ENCODE measurements around the gene GPLD1.

GPLD1 gene

DNA sequence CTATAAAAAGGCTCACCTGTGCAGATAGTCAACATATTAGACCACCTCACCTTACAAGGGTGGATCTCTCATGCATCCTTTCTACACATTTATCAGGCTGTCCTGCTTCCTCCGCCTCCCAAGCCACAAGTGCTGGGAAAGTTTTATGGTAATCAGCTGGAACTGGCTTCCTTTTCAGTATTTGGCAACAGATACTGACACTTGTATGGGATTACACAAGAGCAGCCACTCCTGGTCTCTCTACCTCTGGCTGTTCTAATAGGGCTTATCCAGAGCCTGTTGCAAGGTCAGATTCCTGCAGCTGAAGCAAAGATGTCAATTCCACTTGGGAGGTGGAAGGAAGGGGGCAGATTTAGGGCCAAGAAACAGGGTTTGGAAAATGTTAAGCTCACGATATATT lies 503 bp upstream of the GPLD1 start:
- H3K9me3 Mint-ChIP-seq: no peaks in the 10 kb centered on the region
- H3K36me3 Mint-ChIP-seq (ENCODE audit: low read depth): no peaks in the 10 kb centered on the region
- TF ChIP-seq, protein P1, sequence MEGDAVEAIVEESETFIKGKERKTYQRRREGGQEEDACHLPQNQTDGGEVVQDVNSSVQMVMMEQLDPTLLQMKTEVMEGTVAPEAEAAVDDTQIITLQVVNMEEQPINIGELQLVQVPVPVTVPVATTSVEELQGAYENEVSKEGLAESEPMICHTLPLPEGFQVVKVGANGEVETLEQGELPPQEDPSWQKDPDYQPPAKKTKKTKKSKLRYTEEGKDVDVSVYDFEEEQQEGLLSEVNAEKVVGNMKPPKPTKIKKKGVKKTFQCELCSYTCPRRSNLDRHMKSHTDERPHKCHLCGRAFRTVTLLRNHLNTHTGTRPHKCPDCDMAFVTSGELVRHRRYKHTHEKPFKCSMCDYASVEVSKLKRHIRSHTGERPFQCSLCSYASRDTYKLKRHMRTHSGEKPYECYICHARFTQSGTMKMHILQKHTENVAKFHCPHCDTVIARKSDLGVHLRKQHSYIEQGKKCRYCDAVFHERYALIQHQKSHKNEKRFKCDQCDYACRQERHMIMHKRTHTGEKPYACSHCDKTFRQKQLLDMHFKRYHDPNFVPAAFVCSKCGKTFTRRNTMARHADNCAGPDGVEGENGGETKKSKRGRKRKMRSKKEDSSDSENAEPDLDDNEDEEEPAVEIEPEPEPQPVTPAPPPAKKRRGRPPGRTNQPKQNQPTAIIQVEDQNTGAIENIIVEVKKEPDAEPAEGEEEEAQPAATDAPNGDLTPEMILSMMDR (IDR thresholded peaks at IDR 0.05; ENCODE audit: unreplicated experiment in 3 of 3): no peak
- peak overlapping the region in 1 of 3 experiments; percentile 33 for H3K4me3 Mint-ChIP-seq
- peaks cover 27% of the 10 kb centered on the region for H3K4me1 Mint-ChIP-seq
- peaks cover 4% of the 10 kb centered on the region for H3K27me3 Mint-ChIP-seq (ENCODE audit: low read depth)
- H3K27ac Mint-ChIP-seq: no peak overlapping the region

DNA sequence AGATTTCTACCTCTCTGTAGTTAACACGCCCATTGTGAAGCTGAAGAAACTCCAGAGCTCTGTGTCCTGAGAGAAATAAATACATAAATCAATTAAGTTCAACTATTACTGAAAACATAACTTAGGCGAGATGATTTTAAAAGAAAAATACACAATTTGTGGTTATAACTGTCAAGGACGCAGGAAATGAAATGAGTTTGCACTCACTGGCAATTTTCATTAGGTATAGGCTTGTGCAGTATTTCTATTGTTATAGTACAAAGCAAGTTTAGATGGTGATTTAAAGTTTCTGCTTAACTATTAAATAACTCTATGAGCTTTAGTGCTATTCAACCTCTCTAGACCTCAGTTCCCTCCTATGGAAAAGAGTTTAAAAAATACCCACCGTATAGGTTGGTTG lies 3.3 kb downstream of the GPLD1 start:
- Mint-ChIP-seq H3K27me3 (ENCODE audit: low read depth) (no peaks in the 10 kb centered on the region), H3K4me3 (no peak overlapping the region)

DNA sequence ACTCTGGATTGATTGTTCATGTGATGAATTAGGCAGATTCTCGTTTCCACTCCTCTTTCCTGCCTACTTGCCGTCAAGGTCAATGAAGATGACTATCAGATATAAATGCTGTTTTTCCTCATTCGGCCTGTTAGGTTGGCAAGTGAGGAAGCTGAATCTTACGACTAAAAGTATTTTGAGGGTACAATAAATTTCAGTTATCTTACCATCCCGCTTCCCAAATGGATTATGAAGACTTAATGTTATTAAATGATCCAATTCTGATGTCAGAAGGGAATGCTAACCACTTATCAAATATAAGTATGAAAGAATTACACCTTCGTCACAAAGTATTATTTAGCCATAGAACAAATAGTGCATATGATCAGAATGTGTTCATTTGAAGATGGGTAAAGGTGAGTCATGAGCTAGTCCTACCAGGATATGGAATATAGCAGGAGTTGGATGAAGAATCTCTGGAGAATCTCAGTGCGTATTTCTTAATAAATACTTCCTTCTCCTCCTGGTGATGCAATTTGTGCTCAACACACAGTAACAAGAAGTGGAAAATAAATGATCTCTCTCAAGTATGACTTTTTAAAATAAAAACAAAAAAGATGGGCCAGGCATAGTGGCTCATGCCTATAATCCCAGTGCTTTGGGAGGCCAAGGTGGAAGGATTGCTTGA lies 4.6 kb downstream of the GPLD1 start:
- Mint-ChIP-seq H3K4me3 (no peak overlapping the region), H3K27ac (no peak overlapping the region), H3K36me3 (ENCODE audit: low read depth) (peaks cover 3% of the 10 kb centered on the region), H3K9me3 (no peaks in the 10 kb centered on the region), H3K27me3 (ENCODE audit: low read depth) (no peaks in the 10 kb centered on the region), H3K4me1 (peaks cover 8% of the 10 kb centered on the region)
- TF ChIP-seq, protein P1 (IDR thresholded peaks at IDR 0.05; ENCODE audit: unreplicated experiment in 3 of 3): no peak

More for the DNA sequence above, 3.3 kb downstream of the GPLD1 start:
- no peaks in the 10 kb centered on the region for H3K36me3 Mint-ChIP-seq (ENCODE audit: low read depth)
- TF ChIP-seq, protein P1 (IDR thresholded peaks at IDR 0.05; ENCODE audit: unreplicated experiment in 3 of 3): no peak
- H3K27ac Mint-ChIP-seq: no peak overlapping the region
- H3K4me1 Mint-ChIP-seq: peaks cover 16% of the 10 kb centered on the region
- no peaks in the 10 kb centered on the region for H3K9me3 Mint-ChIP-seq

DNA sequence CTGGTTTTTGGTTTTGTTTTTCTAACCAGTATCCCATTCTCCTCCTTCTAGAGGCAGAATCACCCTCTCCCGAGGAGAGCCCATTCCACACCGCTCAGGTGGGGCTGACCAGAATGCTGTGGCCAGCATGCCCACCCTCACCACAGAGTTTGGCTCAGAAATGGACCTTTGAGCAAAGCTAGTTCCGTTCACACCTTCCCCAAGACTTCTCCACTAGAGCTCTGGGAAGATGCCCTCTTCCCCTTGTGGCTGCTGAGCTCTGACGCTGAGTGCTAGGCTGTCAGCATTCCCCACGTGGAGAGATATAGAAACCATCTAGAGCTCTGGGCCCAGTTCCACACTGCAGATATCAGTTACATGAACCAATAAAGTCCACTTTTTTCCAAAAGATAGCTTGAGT lies 7.9 kb downstream of the GPLD1 start:
- Mint-ChIP-seq H3K27ac (no peak overlapping the region), H3K4me3 (no peak overlapping the region), H3K9me3 (peaks cover 6% of the 10 kb centered on the region), H3K36me3 (ENCODE audit: low read depth) (peaks cover 8% of the 10 kb centered on the region), H3K27me3 (ENCODE audit: low read depth) (no peaks in the 10 kb centered on the region), H3K4me1 (no peaks in the 10 kb centered on the region)
- TF ChIP-seq, protein P1 (IDR thresholded peaks at IDR 0.05; ENCODE audit: unreplicated experiment in 3 of 3): no peak

DNA sequence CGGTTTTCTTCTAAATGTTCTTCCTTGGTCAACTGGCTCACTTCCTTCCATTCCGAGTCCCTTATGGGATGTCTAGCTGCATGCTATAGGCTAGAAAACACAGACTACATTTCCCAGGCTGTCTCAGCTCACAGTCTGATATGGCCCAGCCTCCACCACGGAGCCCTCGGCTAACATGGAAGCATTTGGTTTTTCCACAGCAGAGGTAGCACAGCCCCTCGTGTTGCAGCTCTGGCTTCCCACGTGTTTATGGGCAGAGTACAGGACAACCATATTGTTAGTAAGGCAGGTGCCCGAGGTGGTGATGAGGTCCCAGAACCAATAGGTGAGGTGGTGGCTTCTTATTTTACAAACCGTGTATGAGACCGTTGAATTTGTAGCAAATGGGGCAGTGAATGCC lies 8.7 kb downstream of the GPLD1 start:
- H3K36me3 Mint-ChIP-seq (ENCODE audit: low read depth): peaks cover 8% of the 10 kb centered on the region
- no peaks in the 10 kb centered on the region for H3K27me3 Mint-ChIP-seq (ENCODE audit: low read depth)
- peaks cover 6% of the 10 kb centered on the region for H3K9me3 Mint-ChIP-seq
- H3K27ac Mint-ChIP-seq: no peak overlapping the region
- TF ChIP-seq, protein P1 (IDR thresholded peaks at IDR 0.05; ENCODE audit: unreplicated experiment in 3 of 3): no peak
- H3K4me1 Mint-ChIP-seq: no peaks in the 10 kb centered on the region
- no peak overlapping the region for H3K4me3 Mint-ChIP-seq

DNA sequence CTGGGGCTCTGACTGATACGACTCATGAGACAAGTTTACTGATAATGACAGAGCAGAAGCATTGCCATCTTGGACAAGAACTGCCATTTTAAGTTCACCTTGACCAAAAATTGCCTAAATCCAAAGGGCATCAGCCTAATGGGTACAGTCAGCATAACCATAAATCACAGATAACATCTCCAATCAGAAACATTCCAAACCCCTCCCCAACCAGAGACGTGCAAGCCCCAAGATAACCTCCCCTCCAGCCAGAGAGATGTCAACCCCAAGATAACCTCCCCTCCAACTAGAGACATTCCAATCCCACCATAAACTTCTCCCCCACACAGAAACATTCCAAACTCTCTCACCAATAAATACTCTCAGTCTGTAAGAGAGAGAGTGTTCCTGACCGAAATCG lies 10.5 kb downstream of the GPLD1 start:
- H3K4me3 Mint-ChIP-seq: no peak overlapping the region
- TF ChIP-seq, protein P1 (IDR thresholded peaks at IDR 0.05; ENCODE audit: unreplicated experiment in 3 of 3): no peak
- no peaks in the 10 kb centered on the region for H3K4me1 Mint-ChIP-seq
- H3K27me3 Mint-ChIP-seq (ENCODE audit: low read depth): no peaks in the 10 kb centered on the region
- H3K27ac Mint-ChIP-seq: no peak overlapping the region
- H3K9me3 Mint-ChIP-seq: peaks cover 6% of the 10 kb centered on the region
- peaks cover 8% of the 10 kb centered on the region for H3K36me3 Mint-ChIP-seq (ENCODE audit: low read depth)
